ENCODE results near the gene SFMBT2.

DNA sequence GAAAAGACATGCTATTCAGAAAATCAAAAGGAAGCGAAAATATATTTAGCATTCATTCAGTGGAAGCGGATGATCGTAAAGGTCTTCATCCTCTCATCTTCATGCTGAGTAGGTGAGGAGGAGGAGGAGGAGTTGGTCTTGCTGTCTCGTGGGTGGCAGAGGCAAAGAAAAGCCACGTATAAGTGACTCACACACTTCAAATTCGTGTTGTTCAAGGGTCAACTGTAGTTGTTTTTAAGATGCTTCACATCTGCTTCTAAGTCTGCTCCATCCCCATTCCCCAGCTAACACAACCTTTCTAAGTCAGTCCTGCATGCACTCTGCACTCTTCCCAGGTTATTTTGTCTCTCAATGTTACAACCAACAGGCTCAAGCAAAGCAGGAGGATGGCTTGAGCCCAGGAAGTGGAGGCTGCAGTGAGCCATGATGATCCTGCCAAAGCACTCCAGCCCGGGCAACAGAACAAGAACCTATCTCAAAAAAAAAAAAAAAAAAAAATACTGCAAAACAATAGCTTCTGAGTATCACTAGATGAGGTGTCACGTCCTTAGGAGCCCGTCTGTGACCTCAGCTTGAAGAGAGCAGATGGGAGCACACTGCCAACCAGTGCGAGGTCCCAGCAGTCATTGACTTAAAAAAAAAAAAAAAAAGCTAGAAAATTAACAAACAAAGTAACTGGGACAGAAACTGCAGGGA, 70.5 kb downstream of the SFMBT2 start:
- no peak for TF ChIP-seq POLR2AphosphoS5 (IDR thresholded peaks at IDR 0.05; ENCODE audit: low read depth, low read length)
- no peak for TF ChIP-seq TAF1 (IDR thresholded peaks at IDR 0.05; ENCODE audit: borderline replicate concordance, low read depth, low read length)

Measured in GM12892 (cell line).